Measurements from ENCODE around the gene METTL13.

Gene METTL13

GRCh38 chr1:171814692-171815091 lies 33.2 kb downstream of the METTL13 start:
- H3K9ac ChIP-seq (ENCODE audit: insufficient read length) = no peak overlapping the region
- no peak for DNase-seq (ENCODE audit: low read depth, low spot score)
- H3K36me3 ChIP-seq (ENCODE audit: insufficient read depth, low read length) = no peaks in the 10 kb centered on the region
- H3K27ac ChIP-seq = no peak overlapping the region
- no peak overlapping the region for H3K4me3 ChIP-seq
- no peaks in the 10 kb centered on the region for H3K9me3 ChIP-seq (ENCODE audit: low read depth, low read length)
- no peak for TF ChIP-seq EZH2 (IDR thresholded peaks at IDR 0.05)
- no peak for TF ChIP-seq FOXP2 (optimal IDR thresholded peaks at IDR 0.05; ENCODE audit: control extremely low read depth, extremely low read length, insufficient read depth)
- no peak for TF ChIP-seq POLR2AphosphoS5 (IDR thresholded peaks at IDR 0.05; ENCODE audit: borderline replicate concordance, low read depth, low read length)

GRCh38 chr1:171816300-171816901 lies 34.9 kb downstream of the METTL13 start:
- DNase-seq (ENCODE audit: low read depth, low spot score) = no peak
- Histone ChIP-seq H3K9me3 (ENCODE audit: low read depth, low read length) (no peaks in the 10 kb centered on the region), H3K27ac (no peak overlapping the region), H3K36me3 (ENCODE audit: insufficient read depth, low read length) (no peaks in the 10 kb centered on the region), H3K9ac (ENCODE audit: insufficient read length) (no peak overlapping the region), H3K4me3 (no peak overlapping the region)
- TF ChIP-seq EZH2 (IDR thresholded peaks at IDR 0.05) (no peak), POLR2AphosphoS5 (IDR thresholded peaks at IDR 0.05; ENCODE audit: borderline replicate concordance, low read depth, low read length) (no peak), FOXP2 (optimal IDR thresholded peaks at IDR 0.05; ENCODE audit: control extremely low read depth, extremely low read length, insufficient read depth) (no peak)

- H3K36me3 ChIP-seq (ENCODE audit: insufficient read depth, low read length) = no peaks in the 10 kb centered on the region
- H3K9ac ChIP-seq (ENCODE audit: insufficient read length) = no peak overlapping the region
- DNase-seq (ENCODE audit: low read depth, low spot score) = no peak
- TF ChIP-seq EZH2 (IDR thresholded peaks at IDR 0.05) (no peak), FOXP2 (optimal IDR thresholded peaks at IDR 0.05; ENCODE audit: control extremely low read depth, extremely low read length, insufficient read depth) (no peak), POLR2AphosphoS5 (IDR thresholded peaks at IDR 0.05; ENCODE audit: borderline replicate concordance, low read depth, low read length) (no peak)
- H3K4me3 ChIP-seq = no peak overlapping the region
- H3K27ac ChIP-seq = no peak overlapping the region
- no peaks in the 10 kb centered on the region for H3K9me3 ChIP-seq (ENCODE audit: low read depth, low read length)
Measured at GRCh38 chr1:171817511-171818265, 36.2 kb downstream of the METTL13 start.

- no peak for DNase-seq (ENCODE audit: low read depth, low spot score)
- Histone ChIP-seq H3K36me3 (ENCODE audit: insufficient read depth, low read length) (no peaks in the 10 kb centered on the region), H3K9me3 (ENCODE audit: low read depth, low read length) (no peaks in the 10 kb centered on the region), H3K9ac (ENCODE audit: insufficient read length) (no peak overlapping the region), H3K4me3 (no peak overlapping the region), H3K27ac (no peak overlapping the region)
- no peak for TF ChIP-seq POLR2AphosphoS5 (IDR thresholded peaks at IDR 0.05; ENCODE audit: borderline replicate concordance, low read depth, low read length)
- no peak for TF ChIP-seq FOXP2 (optimal IDR thresholded peaks at IDR 0.05; ENCODE audit: control extremely low read depth, extremely low read length, insufficient read depth)
- TF ChIP-seq EZH2 (IDR thresholded peaks at IDR 0.05) = no peak
Measured at GRCh38 chr1:171819946-171820345, 38.5 kb downstream of the METTL13 start.

GRCh38 chr1:171826973-171827372 lies 45.5 kb downstream of the METTL13 start:
- Histone ChIP-seq H3K27ac (no peak overlapping the region), H3K4me3 (no peak overlapping the region), H3K9me3 (ENCODE audit: low read depth, low read length) (no peaks in the 10 kb centered on the region), H3K9ac (ENCODE audit: insufficient read length) (no peak overlapping the region), H3K36me3 (ENCODE audit: insufficient read depth, low read length) (no peaks in the 10 kb centered on the region)
- no peak for DNase-seq (ENCODE audit: low read depth, low spot score)
- TF ChIP-seq POLR2AphosphoS5 (IDR thresholded peaks at IDR 0.05; ENCODE audit: borderline replicate concordance, low read depth, low read length) = no peak
- TF ChIP-seq EZH2 (IDR thresholded peaks at IDR 0.05) = no peak
- no peak for TF ChIP-seq FOXP2 (optimal IDR thresholded peaks at IDR 0.05; ENCODE audit: control extremely low read depth, extremely low read length, insufficient read depth)

GRCh38 chr1:171828794-171829193 lies 47.3 kb downstream of the METTL13 start:
- no peaks in the 10 kb centered on the region for H3K36me3 ChIP-seq (ENCODE audit: insufficient read depth, low read length)
- no peak for TF ChIP-seq EZH2 (IDR thresholded peaks at IDR 0.05)
- TF ChIP-seq FOXP2 (optimal IDR thresholded peaks at IDR 0.05; ENCODE audit: control extremely low read depth, extremely low read length, insufficient read depth) = no peak
- TF ChIP-seq POLR2AphosphoS5 (IDR thresholded peaks at IDR 0.05; ENCODE audit: borderline replicate concordance, low read depth, low read length) = no peak
- no peak for DNase-seq (ENCODE audit: low read depth, low spot score)

GRCh38 chr1:171833091-171833825 lies 51.8 kb downstream of the METTL13 start:
- H3K9me3 ChIP-seq (ENCODE audit: low read depth, low read length) = no peaks in the 10 kb centered on the region
- no peaks in the 10 kb centered on the region for H3K36me3 ChIP-seq (ENCODE audit: insufficient read depth, low read length)
- no peak for DNase-seq (ENCODE audit: low read depth, low spot score)
- H3K9ac ChIP-seq (ENCODE audit: insufficient read length) = no peak overlapping the region
- no peak overlapping the region for H3K27ac ChIP-seq
- TF ChIP-seq EZH2 (IDR thresholded peaks at IDR 0.05) (no peak), POLR2AphosphoS5 (IDR thresholded peaks at IDR 0.05; ENCODE audit: borderline replicate concordance, low read depth, low read length) (no peak), FOXP2 (optimal IDR thresholded peaks at IDR 0.05; ENCODE audit: control extremely low read depth, extremely low read length, insufficient read depth) (no peak)
- no peak overlapping the region for H3K4me3 ChIP-seq

More at GRCh38 chr1:171828794-171829193, 47.3 kb downstream of the METTL13 start:
- Histone ChIP-seq H3K9me3 (ENCODE audit: low read depth, low read length) (no peaks in the 10 kb centered on the region), H3K4me3 (no peak overlapping the region), H3K27ac (no peak overlapping the region), H3K9ac (ENCODE audit: insufficient read length) (no peak overlapping the region)

- no peak overlapping the region for H3K27ac ChIP-seq
- no peak for DNase-seq (ENCODE audit: low read depth, low spot score)
- no peak for TF ChIP-seq FOXP2 (optimal IDR thresholded peaks at IDR 0.05; ENCODE audit: control extremely low read depth, extremely low read length, insufficient read depth)
- TF ChIP-seq POLR2AphosphoS5 (IDR thresholded peaks at IDR 0.05; ENCODE audit: borderline replicate concordance, low read depth, low read length) = no peak
- TF ChIP-seq EZH2 (IDR thresholded peaks at IDR 0.05) = no peak
- H3K36me3 ChIP-seq (ENCODE audit: insufficient read depth, low read length) = no peaks in the 10 kb centered on the region
- no peaks in the 10 kb centered on the region for H3K9me3 ChIP-seq (ENCODE audit: low read depth, low read length)
- H3K9ac ChIP-seq (ENCODE audit: insufficient read length) = no peak overlapping the region
- H3K4me3 ChIP-seq = no peak overlapping the region
Measured at GRCh38 chr1:171834821-171835220, 53.4 kb downstream of the METTL13 start.

Data from SK-N-MC (cell line).